Loucy (cell line): ENCODE data around the gene GABRG3.

ENCODE experiments used
- H2AFZ ChIP-seq: fragments of 200-600 bp; sonication (generic); 2 replicates; pipeline ENCODE4 v1.6.0; 2016; ENCODE audit warnings: antibody characterized with exemption, mild to moderate bottlenecking, low read length, moderate library complexity
- H3F3A ChIP-seq: fragments of 200-600 bp; 2 replicates; pipeline ENCODE4 v1.6.0; 2016; ENCODE audit warnings: antibody characterized with exemption, low read depth, mild to moderate bottlenecking
- H3K27me3 ChIP-seq: fragments of 200-600 bp; sonication (generic); 2 replicates; pipeline ENCODE4 v1.6.1; 2014; ENCODE audit warnings: low read length, mild to moderate bottlenecking; ENCODE audit not compliant: insufficient read depth, poor library complexity, severe bottlenecking
- H3K36me3 ChIP-seq: fragments of 200-600 bp; sonication (generic); 2 replicates; pipeline ENCODE4 v1.6.1; 2016; ENCODE audit warnings: low read length; ENCODE audit not compliant: insufficient read depth
- H3K4me1 ChIP-seq: fragments of 200-600 bp; sonication (generic); 2 replicates; pipeline ENCODE4 v1.5.1; 2014; ENCODE audit warnings: low read length, mild to moderate bottlenecking; ENCODE audit not compliant: insufficient read depth, poor library complexity, severe bottlenecking
- H3K4me2 ChIP-seq: fragments of 200-600 bp; sonication (generic); 2 replicates; pipeline ENCODE4 v1.6.0; 2014; ENCODE audit warnings: antibody characterized with exemption, low read length, low read depth, mild to moderate bottlenecking; ENCODE audit not compliant: poor library complexity, severe bottlenecking
- H3K4me3 ChIP-seq: fragments of 200-600 bp; sonication (generic); 2 replicates; pipeline ENCODE4 v1.5.1; 2014; ENCODE audit warnings: low read length, mild to moderate bottlenecking, mixed read lengths; ENCODE audit not compliant: poor library complexity, severe bottlenecking
- H3K79me2 ChIP-seq: fragments of 200-600 bp; sonication (generic); 2 replicates; pipeline ENCODE4 v1.6.1; 2014; ENCODE audit warnings: low read length; ENCODE audit not compliant: insufficient read depth
- H3K9ac ChIP-seq: fragments of 200-600 bp; sonication (generic); 2 replicates; pipeline ENCODE4 v1.6.0; 2014; ENCODE audit warnings: mild to moderate bottlenecking, low read depth, low read length, moderate library complexity; ENCODE audit not compliant: poor library complexity, severe bottlenecking
- H3K9me2 ChIP-seq: fragments of 200-600 bp; sonication (generic); replicated peaks from 2 replicates; pipeline ENCODE4 v1.6.1; 2016; ENCODE audit warnings: low read depth, low read length, mixed read lengths
- H3K9me3 ChIP-seq: fragments of 200-600 bp; sonication (generic); 2 replicates; pipeline ENCODE4 v1.6.1; 2014; ENCODE audit warnings: mild to moderate bottlenecking, antibody characterized with exemption, low read length, low read depth; ENCODE audit not compliant: insufficient read depth
- H4K20me1 ChIP-seq: fragments of 200-600 bp; sonication (generic); 2 replicates; pipeline ENCODE4 v1.6.0; 2014; ENCODE audit warnings: antibody characterized with exemption, low read length, mild to moderate bottlenecking; ENCODE audit not compliant: insufficient read depth, poor library complexity, severe bottlenecking
- CTCF ChIP-seq: fragments of 200-600 bp; sonication (generic); conservative IDR thresholded peaks from 2 replicates; pipeline ENCODE4 v1.5.1; 2014; ENCODE audit warnings: mild to moderate bottlenecking, antibody characterized with exemption, low read length
- EZH2phosphoT487 ChIP-seq: fragments of 200-600 bp; IDR thresholded peaks from 2 replicates; pipeline ENCODE4 v1.6.1; 2018; ENCODE audit warnings: antibody characterized with exemption, mild to moderate bottlenecking, moderate library complexity, borderline replicate concordance

The GABRG3 gene

DNA sequence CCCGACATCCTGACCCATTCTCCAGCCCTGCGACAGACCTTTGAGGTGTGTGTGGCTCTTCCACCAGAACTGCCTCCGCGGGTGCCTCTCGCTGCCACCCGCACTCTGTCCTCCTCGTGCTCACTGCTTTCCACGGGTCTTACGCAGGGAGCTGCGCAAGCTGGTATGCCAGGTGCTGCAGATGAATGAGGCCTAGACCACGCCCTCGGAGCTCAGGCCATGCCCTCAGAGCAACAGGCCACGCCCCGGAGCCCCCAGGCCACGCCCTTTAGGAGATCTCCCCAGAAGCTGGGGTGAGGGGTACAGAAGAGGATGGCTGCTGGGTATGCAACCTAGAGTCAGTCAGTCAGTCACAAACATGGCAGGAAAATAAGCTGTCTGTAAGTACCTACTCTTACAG, 300.3 kb downstream of the GABRG3 start:
- no peak overlapping the region for H2AFZ ChIP-seq
- no peak overlapping the region for H3K9ac ChIP-seq

DNA sequence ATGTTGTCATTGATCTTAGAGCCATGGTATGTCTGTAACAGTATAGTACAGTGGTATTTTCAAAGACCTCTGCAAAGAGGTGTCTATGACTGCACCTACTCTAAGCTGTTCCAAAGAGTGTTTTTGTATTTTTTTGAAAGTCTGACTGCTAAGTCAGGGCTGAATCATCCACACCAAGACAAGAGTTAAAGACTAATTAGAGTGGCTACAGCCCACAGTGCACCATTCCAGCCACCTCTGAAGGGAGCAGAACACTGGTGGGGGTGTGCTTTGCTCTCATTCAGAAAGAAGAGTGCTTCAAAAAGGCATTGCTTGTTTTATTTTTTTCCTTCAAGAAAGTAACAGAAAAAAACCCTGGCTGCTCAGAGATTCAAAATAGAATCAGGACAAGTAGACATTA, 301.4 kb downstream of the GABRG3 start:
- no peak overlapping the region for H2AFZ ChIP-seq
- H3F3A ChIP-seq: no peaks in the 10 kb centered on the region
- no peaks in the 10 kb centered on the region for H3K27me3 ChIP-seq
- H3K79me2 ChIP-seq: no peaks in the 10 kb centered on the region
- no peak overlapping the region for H3K4me2 ChIP-seq
- peaks cover 10% of the 10 kb centered on the region; the same call in 1 of the 2 replicates for H3K9me3 ChIP-seq
- H3K36me3 ChIP-seq: no peaks in the 10 kb centered on the region
- no peaks in the 10 kb centered on the region for H3K4me1 ChIP-seq
- no peak overlapping the region for H3K4me3 ChIP-seq
- no peaks in the 10 kb centered on the region for H3K9me2 ChIP-seq
- H3K9ac ChIP-seq: no peak overlapping the region
- H4K20me1 ChIP-seq: no peaks in the 10 kb centered on the region
- TF ChIP-seq CTCF: no peak
- TF ChIP-seq EZH2phosphoT487: no peak

More for the DNA sequence above, 300.3 kb downstream of the GABRG3 start:
- H3K4me3 ChIP-seq: no peak overlapping the region
- H3K4me1 ChIP-seq: no peaks in the 10 kb centered on the region
- TF ChIP-seq EZH2phosphoT487 (no peak), CTCF (no peak)
- H3K4me2 ChIP-seq: no peak overlapping the region
- no peaks in the 10 kb centered on the region for H3F3A ChIP-seq
- no peaks in the 10 kb centered on the region for H4K20me1 ChIP-seq
- no peaks in the 10 kb centered on the region for H3K9me2 ChIP-seq
- H3K36me3 ChIP-seq: no peaks in the 10 kb centered on the region
- no peaks in the 10 kb centered on the region for H3K27me3 ChIP-seq
- peaks cover 10% of the 10 kb centered on the region; the same call in 1 of the 2 replicates for H3K9me3 ChIP-seq
- H3K79me2 ChIP-seq: no peaks in the 10 kb centered on the region

DNA sequence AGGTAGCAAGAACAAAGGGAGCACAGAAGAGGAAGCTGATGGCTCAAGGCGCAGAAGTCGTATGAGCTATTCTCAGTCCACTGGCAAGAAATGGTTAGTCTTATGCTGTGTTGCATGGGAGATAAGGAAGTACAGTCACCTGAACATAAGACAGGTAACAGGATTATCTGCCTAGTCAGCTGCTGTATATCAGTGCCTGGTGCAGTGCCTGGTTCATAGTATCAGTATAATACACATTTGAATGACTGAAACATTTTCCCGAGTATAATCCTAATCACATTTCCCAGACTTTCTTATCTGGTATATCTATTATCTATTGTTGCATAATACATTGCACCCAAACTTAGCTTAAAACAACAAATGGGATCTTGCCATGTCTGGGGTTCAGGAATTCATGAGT, 302.5 kb downstream of the GABRG3 start:
- no peak overlapping the region for H3K9ac ChIP-seq
- H2AFZ ChIP-seq: no peak overlapping the region
- H3F3A ChIP-seq: no peaks in the 10 kb centered on the region
- no peak for TF ChIP-seq CTCF
- no peak for TF ChIP-seq EZH2phosphoT487
- no peaks in the 10 kb centered on the region for H3K27me3 ChIP-seq
- no peaks in the 10 kb centered on the region for H3K9me2 ChIP-seq
- H3K79me2 ChIP-seq: no peaks in the 10 kb centered on the region
- H3K9me3 ChIP-seq: peaks cover 10% of the 10 kb centered on the region; the same call in 1 of the 2 replicates
- H3K4me1 ChIP-seq: no peaks in the 10 kb centered on the region
- H4K20me1 ChIP-seq: no peaks in the 10 kb centered on the region
- no peaks in the 10 kb centered on the region for H3K36me3 ChIP-seq
- no peak overlapping the region for H3K4me2 ChIP-seq
- no peak overlapping the region for H3K4me3 ChIP-seq
